ENCODE measurements around the gene DDTL.
"Not testable (repeated sequence)": the region's sequence is repeated elsewhere in the genome, so short reads cannot be mapped to it uniquely, and the experiment has no call there.

Gene DDTL

GRCh38 chr22:23966568-23966967 lies at the start of gene DDTL:
DDTL (plus strand) TSS chr22:23966888; CDS start chr22:23966915, 27 bp downstream.
- not testable (repeated sequence) for DNase-seq

GRCh38 chr22:23920267-23920611 lies 46.4 kb upstream of the DDTL start:
- not testable (repeated sequence) for DNase-seq

GRCh38 chr22:23921586-23922201 lies 45.0 kb upstream of the DDTL start:
- not testable (repeated sequence) for DNase-seq

GRCh38 chr22:23922921-23923320 lies 43.8 kb upstream of the DDTL start:
- no peak for DNase-seq

GRCh38 chr22:23925020-23925606 lies 41.6 kb upstream of the DDTL start:
- no peak for DNase-seq

- no peak for DNase-seq
Measured at GRCh38 chr22:23926561-23926960, 40.1 kb upstream of the DDTL start.

GRCh38 chr22:23938328-23939016 lies 28.2 kb upstream of the DDTL start:
- DNase-seq, result no peak

GRCh38 chr22:23939017-23939357 lies 27.7 kb upstream of the DDTL start:
- DNase-seq, result no peak

- not testable (repeated sequence) for DNase-seq
Measured at GRCh38 chr22:23940166-23940565, 26.5 kb upstream of the DDTL start.

GRCh38 chr22:23947391-23947790 lies 19.3 kb upstream of the DDTL start:
- not testable (repeated sequence) for DNase-seq

- not testable (repeated sequence) for DNase-seq
Measured at GRCh38 chr22:23949764-23950163, 16.9 kb upstream of the DDTL start.

GRCh38 chr22:23951383-23951782 lies 15.3 kb upstream of the DDTL start:
- DNase-seq, result not testable (repeated sequence)

GRCh38 chr22:23952794-23953405 lies 13.8 kb upstream of the DDTL start:
- DNase-seq, result not testable (repeated sequence)

GRCh38 chr22:23953485-23953884 lies 13.2 kb upstream of the DDTL start:
- DNase-seq, result not testable (repeated sequence)

GRCh38 chr22:23954193-23954990 lies 12.3 kb upstream of the DDTL start:
- not testable (repeated sequence) for DNase-seq

GRCh38 chr22:23954991-23955305 lies 11.7 kb upstream of the DDTL start:
- DNase-seq, result not testable (repeated sequence)

- not testable (repeated sequence) for DNase-seq
Measured at GRCh38 chr22:23955886-23956285, 10.8 kb upstream of the DDTL start.

GRCh38 chr22:23956301-23956900 lies 10.3 kb upstream of the DDTL start:
- peak; percentile 0 for DNase-seq

GRCh38 chr22:23961084-23961771 lies 5.5 kb upstream of the DDTL start, which contains the start of gene GSTT2B:
GSTT2B (minus strand) TSS chr22:23961195; CDS start chr22:23961131, 64 bp downstream.
- not testable (repeated sequence) for DNase-seq

GRCh38 chr22:23966094-23966493 lies 594 bp upstream of the DDTL start:
- DNase-seq, result not testable (repeated sequence)

GRCh38 chr22:23969071-23969470 lies 2.4 kb downstream of the DDTL start:
- no peak for DNase-seq

GRCh38 chr22:23970201-23970641 lies 3.5 kb downstream of the DDTL start:
- no peak for DNase-seq
